HL-60 (cell line): ENCODE results near the gene IBTK.

Experiments used
- CTCF ChIP-seq: IDR thresholded peaks from one replicate; pipeline ENCODE4 v1.5.1; 2011; ENCODE audit warnings: low read length, control low read depth, inconsistent platforms; ENCODE audit not compliant: insufficient read depth
- GABPA ChIP-seq: IDR thresholded peaks from 2 replicates; pipeline ENCODE4 v1.6.1; 2012; ENCODE audit warnings: low read depth
- POLR2AphosphoS5 ChIP-seq: IDR thresholded peaks from 2 replicates; pipeline ENCODE4 v1.6.1; 2012; ENCODE audit warnings: low read depth
- REST ChIP-seq: IDR thresholded peaks from 2 replicates; pipeline ENCODE4 v1.6.1; 2012; ENCODE audit warnings: low read depth; ENCODE audit not compliant: insufficient replicate concordance
- SPI1 ChIP-seq: IDR thresholded peaks from 2 replicates; pipeline ENCODE4 v1.6.1; 2012; ENCODE audit warnings: low read depth, mild to moderate bottlenecking, borderline replicate concordance

DNA sequence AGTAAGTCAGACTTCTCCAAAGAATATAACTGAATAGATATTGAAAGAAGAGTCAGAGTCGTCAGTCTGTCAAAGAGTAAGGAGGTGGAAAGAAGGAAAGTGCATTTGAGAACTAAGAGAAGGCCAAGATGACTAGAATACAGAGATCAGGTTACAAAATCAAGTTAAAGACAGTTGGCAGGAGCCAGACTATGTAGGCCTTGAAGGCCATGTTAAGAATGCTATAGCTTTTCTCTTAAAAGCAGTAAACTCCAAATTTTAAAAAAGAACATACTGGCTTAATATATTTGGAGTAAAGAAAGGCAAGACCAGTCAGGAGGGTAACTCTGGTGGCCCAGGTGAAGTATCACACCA lies 68.8 kb downstream of the IBTK start:
- TF ChIP-seq CTCF (no peak), POLR2AphosphoS5 (no peak), REST (no peak), GABPA (no peak), SPI1 (no peak)
